Stimulated activated naive CD8-positive, alpha-beta T cell treated with anti-CD3 and anti-CD28 coated beads, Interleukin-15, Interleukin-2, amounts not matched to agents 100 ng/mL and 50 ng/mL, for 24 hours (primary cell): ENCODE measurements around the gene HOXD10.

ENCODE experiments used
- H3K27ac Mint-ChIP-seq: one replicate; pipeline ENCODE4 v1.8.0; 2021; ENCODE audit warnings: mild to moderate bottlenecking, mixed read lengths
- H3K27me3 Mint-ChIP-seq: one replicate; pipeline ENCODE4 v1.8.0; 2021; ENCODE audit warnings: mixed read lengths
- H3K36me3 Mint-ChIP-seq: one replicate; pipeline ENCODE4 v1.8.0; 2021; ENCODE audit warnings: low read depth, mixed read lengths
- H3K4me1 Mint-ChIP-seq: one replicate; pipeline ENCODE4 v1.8.0; 2021; ENCODE audit warnings: low read depth, mixed read lengths
- H3K4me3 Mint-ChIP-seq: one replicate; pipeline ENCODE4 v1.8.0; 2021; ENCODE audit warnings: mild to moderate bottlenecking, mixed read lengths
- H3K9me3 Mint-ChIP-seq: one replicate; pipeline ENCODE4 v1.8.0; 2021; ENCODE audit warnings: mixed read lengths

Gene HOXD10

DNA sequence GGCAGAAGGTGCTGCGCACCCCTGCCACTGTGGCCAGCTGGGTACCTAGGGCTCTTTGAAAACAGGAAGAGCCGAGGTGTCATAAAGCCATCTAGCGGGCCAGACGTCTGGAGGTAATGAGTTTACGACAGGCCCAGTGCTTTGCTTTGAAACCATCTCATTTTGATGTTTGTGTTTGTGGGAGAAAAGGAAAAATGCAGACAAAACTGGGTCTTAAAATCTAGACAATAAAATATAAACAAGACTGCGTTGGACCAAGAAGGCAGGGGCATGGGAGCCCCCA lies 9.1 kb downstream of the HOXD10 start:
- H3K27me3 Mint-ChIP-seq, result peaks cover 71% of the 10 kb centered on the region
- peaks cover under 1% of the 10 kb centered on the region for H3K36me3 Mint-ChIP-seq
- H3K4me1 Mint-ChIP-seq, result peaks cover 24% of the 10 kb centered on the region
- H3K9me3 Mint-ChIP-seq, result no peaks in the 10 kb centered on the region
- H3K4me3 Mint-ChIP-seq, result no peak overlapping the region
- no peak overlapping the region for H3K27ac Mint-ChIP-seq

DNA sequence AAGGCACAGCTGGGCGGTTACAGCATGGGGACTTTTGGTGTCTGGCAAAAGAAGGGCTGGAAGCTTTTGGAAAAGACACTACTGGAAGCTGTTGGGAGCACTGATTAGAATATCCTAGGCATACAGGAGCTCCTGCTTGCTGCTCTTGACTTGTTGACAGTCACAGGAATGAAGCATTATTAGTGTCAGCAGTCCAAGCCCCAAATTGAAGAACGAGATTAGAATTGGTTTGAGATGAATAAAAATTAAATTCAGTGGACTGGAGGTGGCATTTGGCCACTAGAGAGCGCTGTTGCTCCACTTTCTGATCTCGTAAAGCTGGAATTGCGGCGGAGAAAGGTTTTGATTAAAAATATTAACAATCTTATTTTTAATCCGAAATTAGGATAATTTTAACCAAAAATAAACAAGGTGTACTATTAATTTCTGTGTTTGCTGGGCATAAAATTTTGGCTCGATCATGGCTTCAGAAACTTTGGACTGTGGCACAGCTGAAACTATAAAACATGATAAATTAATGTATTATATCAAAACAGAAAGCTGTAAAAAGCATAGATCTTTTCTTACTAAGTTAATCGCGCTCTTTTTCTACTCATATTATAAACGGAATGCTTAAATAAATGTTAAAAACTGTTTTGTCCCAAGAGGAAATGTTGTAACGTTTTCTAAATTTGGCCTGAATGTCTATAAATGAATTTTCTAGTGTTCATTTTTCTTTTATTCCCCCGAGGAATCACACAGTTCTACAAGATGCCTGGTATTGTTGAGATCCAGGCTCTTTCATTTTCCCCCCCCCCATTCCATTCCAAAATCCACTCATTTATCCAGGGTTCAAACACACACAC lies 10.6 kb downstream of the HOXD10 start:
- Mint-ChIP-seq H3K4me3 (no peak overlapping the region), H3K4me1 (peaks cover 36% of the 10 kb centered on the region), H3K9me3 (no peaks in the 10 kb centered on the region), H3K27me3 (peaks cover 76% of the 10 kb centered on the region), H3K36me3 (peaks cover 6% of the 10 kb centered on the region), H3K27ac (no peak overlapping the region)

DNA sequence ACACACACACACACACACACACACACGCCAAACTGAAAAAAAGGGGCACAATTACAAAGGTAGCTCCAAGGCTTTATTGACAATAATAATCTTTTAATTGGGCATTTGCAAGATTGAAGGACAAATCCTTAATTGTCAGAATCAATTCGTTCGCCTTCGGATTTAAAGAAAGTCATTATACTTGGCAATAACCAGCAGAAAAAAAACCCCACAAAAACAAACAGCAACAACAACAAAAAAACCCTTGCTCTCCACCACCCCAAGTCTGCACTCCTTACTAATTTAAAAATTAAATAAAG lies 11.1 kb downstream of the HOXD10 start:
- H3K27ac Mint-ChIP-seq, result no peak overlapping the region
- no peak overlapping the region for H3K4me3 Mint-ChIP-seq
- H3K36me3 Mint-ChIP-seq, result peaks cover 6% of the 10 kb centered on the region
- H3K9me3 Mint-ChIP-seq, result no peaks in the 10 kb centered on the region
- H3K4me1 Mint-ChIP-seq, result peaks cover 40% of the 10 kb centered on the region
- H3K27me3 Mint-ChIP-seq, result peaks cover 82% of the 10 kb centered on the region

DNA sequence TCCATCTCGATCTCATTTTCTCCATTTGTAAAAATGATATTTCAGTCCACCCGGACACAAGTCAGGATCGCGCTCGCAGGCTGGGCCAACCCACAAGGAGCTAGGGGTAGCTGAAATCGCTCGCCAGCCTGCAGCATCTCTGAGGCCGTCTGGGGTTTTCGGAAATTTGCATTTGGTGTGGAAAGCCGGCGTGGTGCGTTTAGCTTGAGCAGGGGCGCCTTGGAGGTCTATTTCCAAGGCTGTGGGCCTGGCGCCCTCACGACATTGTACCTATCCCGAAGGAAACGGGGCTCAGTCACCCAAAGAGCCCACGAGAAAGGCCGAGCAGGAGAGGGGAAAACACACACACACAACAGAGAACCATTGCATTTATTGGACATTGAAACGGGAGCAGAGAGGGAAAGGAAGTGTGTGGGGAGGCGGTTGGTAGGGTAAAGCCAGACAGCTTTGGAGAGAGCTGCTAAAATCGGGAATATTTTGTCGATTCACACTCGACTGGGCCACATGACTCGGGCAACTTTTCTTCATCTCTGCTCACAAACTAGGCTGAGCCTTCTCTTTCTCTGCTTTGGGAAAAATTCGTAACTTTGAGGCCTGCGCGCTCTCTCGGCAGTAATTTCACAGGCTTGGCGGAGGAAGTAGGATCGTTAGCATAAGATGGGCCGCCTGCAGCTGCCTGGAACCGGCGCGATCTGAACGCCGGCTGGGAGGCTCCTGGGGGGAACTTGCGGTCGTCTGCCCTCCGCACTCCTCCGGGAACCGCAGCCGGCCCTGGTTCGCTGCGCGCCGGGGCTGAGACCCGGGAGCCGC lies 11.8 kb downstream of the HOXD10 start:
- H3K27ac Mint-ChIP-seq, result peak overlapping the region; percentile 24
- peaks cover 87% of the 10 kb centered on the region for H3K27me3 Mint-ChIP-seq
- peaks cover 6% of the 10 kb centered on the region for H3K36me3 Mint-ChIP-seq
- H3K4me1 Mint-ChIP-seq, result peaks cover 40% of the 10 kb centered on the region
- no peaks in the 10 kb centered on the region for H3K9me3 Mint-ChIP-seq
- H3K4me3 Mint-ChIP-seq, result peak overlapping the region; percentile 50

DNA sequence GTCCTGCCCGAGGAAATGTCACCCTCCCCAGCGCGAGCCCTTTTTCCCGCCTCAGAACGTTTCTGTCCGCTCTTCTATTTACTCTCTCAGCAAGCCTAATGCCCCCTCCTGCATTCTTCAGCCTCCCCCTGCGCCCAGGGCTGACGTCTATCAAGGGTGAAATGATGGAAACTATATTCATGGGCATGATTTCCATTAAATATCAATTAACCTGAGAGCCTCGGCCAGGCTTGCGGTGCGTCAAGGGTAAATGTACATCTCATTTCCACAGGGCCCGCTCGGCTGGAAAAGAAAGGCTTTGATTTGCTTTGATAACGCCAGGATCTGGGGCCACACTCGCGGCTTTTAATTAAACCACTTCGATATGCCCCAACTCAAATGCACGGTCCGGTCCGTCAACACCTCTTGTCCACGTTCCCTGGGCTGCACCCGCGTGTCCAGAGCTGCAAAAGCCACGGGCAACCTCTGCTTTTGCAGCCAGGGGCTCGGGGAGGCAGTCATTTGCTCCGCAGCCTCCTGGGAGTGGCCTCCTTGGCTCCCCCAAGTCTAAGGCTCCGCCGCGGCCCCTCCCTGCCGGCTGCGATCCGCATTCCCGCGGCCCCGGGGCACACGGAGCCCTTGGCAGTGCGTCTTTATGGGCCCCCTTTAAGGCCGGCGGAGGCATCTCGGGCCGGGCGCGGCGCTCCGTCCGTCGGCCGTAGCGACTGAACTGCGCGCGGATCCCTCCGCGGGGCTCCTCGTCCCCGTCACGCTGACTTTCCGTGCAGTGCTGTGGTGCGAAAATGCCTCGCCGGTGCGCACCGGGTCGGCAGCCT lies 12.6 kb downstream of the HOXD10 start, which contains the start of gene HOXD8:
Gene HOXD8 (plus strand): TSS at position 724 of the 815 bp plus-strand sequence. CDS start 662 bp downstream, outside the sequence.
- peaks cover 6% of the 10 kb centered on the region for H3K36me3 Mint-ChIP-seq
- H3K9me3 Mint-ChIP-seq, result no peaks in the 10 kb centered on the region
- H3K4me1 Mint-ChIP-seq, result peaks cover 34% of the 10 kb centered on the region

DNA sequence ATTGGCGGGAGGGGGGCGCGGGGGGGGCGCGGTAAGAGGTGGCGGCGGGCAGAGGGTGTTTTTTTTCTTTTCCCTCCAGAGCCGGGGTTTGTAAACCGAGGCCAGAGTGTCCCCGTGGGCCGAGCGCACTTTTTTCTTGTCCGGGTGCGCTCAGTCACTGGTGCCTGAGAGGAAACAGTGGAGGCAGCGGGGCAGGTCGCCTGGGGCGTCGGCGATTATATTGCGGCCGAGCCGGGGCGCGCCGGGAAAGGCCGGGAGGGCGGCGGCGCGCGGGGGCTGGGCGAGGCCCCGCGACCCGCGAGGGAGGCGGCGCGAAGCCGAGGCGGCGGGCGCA lies 13.2 kb downstream of the HOXD10 start:
- peaks cover 6% of the 10 kb centered on the region for H3K36me3 Mint-ChIP-seq
- no peak overlapping the region for H3K27ac Mint-ChIP-seq

More for the DNA sequence above, 12.6 kb downstream of the HOXD10 start, which contains the start of gene HOXD8:
- peak within 1 kb of the TSS; percentile 59 for H3K4me3 Mint-ChIP-seq
- H3K27ac Mint-ChIP-seq, result peak within 1 kb of the TSS; percentile 61
- H3K27me3 Mint-ChIP-seq, result peaks cover 87% of the 10 kb centered on the region

DNA sequence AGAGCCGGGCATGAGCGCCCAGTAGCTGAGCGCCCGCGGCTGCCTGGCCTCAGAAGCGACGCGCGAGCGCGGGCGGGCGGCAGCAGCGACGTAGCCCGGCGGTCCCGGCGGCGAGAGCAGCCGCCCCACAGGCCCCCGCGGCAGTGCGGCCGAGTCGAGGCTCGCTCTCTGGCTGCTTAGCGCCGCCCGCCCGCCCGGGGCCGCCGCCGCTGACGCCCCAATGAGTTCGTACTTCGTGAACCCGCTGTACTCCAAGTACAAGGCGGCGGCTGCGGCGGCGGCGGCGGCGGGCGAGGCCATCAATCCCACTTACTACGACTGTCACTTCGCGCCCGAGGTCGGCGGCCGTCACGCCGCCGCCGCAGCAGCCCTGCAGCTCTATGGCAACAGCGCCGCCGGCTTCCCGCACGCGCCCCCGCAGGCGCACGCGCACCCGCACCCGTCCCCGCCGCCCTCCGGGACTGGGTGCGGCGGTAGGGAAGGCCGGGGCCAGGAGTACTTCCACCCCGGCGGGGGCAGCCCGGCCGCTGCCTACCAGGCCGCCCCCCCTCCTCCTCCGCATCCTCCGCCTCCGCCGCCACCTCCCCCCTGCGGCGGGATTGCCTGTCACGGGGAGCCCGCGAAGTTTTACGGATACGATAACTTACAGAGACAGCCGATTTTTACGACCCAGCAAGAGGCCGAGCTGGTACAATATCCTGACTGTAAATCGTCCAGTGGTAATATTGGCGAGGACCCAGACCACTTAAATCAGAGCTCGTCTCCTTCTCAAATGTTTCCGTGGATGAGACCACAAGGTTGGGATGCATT lies 13.8 kb downstream of the HOXD10 start:
- Mint-ChIP-seq H3K9me3 (no peaks in the 10 kb centered on the region), H3K27ac (peak overlapping the region; percentile 75), H3K27me3 (peaks cover 89% of the 10 kb centered on the region), H3K4me1 (peaks cover 34% of the 10 kb centered on the region), H3K36me3 (peaks cover 6% of the 10 kb centered on the region), H3K4me3 (peak overlapping the region; percentile 59)

More for the DNA sequence above, 13.2 kb downstream of the HOXD10 start:
- Mint-ChIP-seq H3K4me1 (peaks cover 34% of the 10 kb centered on the region), H3K4me3 (peak overlapping the region; percentile 30), H3K9me3 (no peaks in the 10 kb centered on the region), H3K27me3 (peaks cover 87% of the 10 kb centered on the region)

DNA sequence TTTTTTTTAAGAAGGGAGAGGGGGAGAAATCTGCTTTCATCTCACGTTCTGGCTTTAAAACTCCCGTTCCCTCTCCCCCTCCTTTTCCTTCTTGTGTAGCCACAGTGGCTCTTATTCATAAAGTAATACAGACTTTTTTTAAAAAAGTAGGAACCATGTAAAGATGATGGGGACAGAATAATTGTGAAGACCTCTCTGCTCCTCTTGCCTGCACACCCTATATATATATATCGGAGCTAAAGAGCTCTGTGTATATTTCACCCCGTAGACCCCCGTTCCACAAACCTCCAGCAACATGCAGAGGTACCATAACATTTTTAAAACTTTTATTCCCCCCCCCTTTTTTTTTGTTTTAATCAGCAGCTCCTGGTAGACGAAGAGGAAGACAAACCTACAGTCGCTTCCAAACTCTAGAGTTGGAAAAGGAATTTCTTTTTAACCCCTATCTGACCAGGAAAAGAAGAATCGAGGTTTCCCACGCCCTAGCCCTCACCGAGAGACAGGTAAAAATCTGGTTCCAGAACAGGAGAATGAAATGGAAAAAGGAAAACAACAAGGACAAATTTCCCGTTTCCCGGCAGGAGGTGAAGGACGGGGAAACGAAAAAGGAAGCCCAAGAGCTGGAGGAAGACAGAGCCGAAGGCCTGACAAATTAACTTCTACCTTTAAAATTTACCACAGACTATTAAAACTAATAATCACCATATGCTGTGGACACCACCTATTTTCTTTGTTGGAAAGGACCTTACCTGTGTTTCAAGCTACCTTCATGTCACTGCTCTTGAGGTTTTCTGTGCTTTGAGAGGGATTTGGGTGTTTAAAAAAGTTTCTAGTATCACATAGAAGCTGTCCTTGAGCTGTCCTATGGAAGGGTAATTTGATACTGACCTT lies 14.6 kb downstream of the HOXD10 start:
- Mint-ChIP-seq H3K27ac (peak overlapping the region; percentile 75), H3K9me3 (no peaks in the 10 kb centered on the region), H3K36me3 (peaks cover 6% of the 10 kb centered on the region), H3K27me3 (peaks cover 89% of the 10 kb centered on the region), H3K4me3 (peak overlapping the region; percentile 59), H3K4me1 (peaks cover 40% of the 10 kb centered on the region)

DNA sequence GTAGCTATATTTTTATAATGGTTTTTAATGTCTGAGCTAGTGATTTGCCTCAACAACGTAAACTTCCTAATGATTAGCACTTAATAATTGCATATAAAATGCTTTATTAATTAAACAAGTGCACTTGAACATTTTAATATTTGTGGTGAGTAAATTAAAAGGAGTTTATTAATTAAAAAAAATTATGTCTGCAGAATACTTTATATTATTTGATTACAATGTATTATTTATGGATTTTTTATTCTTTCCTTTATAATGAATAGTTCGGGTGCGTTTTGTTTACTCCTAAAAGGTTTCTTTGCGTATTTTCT lies 15.2 kb downstream of the HOXD10 start:
- Mint-ChIP-seq H3K9me3 (no peaks in the 10 kb centered on the region), H3K4me1 (peaks cover 40% of the 10 kb centered on the region), H3K27ac (no peak overlapping the region), H3K27me3 (peaks cover 84% of the 10 kb centered on the region), H3K4me3 (peak overlapping the region; percentile 80), H3K36me3 (peaks cover 6% of the 10 kb centered on the region)

DNA sequence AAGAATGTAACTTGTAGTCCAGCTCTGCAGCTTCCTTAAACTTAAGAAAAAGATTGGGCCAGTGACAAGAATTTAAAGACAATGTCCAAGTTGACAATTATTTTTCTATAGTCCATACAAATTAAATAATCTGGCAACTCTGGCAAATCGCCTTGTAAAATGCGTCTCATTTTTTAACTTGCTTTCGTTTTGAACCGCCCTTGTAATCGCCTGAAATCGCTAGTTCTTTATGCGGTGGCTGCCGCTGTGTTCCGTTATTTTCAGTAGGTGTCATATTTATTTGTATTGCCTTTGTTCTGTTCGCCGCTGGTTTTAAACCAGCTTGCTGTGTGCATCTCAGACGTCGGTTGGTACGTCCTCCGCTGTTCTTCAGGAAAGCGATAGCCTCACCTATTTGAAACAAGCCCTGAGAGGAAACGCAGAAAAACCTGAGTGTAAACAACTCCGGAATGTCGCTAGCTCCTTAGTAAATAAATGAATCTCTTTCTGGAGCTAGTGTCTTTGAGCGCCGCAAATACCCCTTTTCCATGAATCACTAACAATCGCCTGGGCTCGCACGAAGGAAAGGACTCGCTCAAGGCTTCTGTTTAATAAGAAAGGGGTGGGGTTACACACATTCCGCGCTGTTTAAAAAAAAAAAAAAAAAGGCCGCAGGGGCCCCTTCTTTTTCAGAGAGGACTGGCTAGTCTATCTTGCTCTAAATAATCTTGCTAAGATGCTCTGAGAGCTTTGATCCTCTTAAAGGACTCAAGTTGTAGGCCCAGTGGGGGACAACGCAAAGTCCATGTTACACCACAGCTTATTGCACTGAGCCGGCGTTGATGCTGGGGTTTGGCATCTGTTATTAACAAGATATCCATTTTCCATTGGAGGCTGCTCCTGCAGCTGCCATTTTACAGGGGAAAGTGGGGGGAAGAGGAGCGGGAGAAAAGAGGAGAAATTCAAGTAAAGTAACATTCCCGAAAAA lies 15.9 kb downstream of the HOXD10 start:
- Mint-ChIP-seq H3K9me3 (no peaks in the 10 kb centered on the region), H3K4me3 (peak overlapping the region; percentile 80), H3K4me1 (peaks cover 42% of the 10 kb centered on the region), H3K36me3 (peaks cover 6% of the 10 kb centered on the region), H3K27me3 (peaks cover 84% of the 10 kb centered on the region), H3K27ac (peak overlapping the region; percentile 42)

DNA sequence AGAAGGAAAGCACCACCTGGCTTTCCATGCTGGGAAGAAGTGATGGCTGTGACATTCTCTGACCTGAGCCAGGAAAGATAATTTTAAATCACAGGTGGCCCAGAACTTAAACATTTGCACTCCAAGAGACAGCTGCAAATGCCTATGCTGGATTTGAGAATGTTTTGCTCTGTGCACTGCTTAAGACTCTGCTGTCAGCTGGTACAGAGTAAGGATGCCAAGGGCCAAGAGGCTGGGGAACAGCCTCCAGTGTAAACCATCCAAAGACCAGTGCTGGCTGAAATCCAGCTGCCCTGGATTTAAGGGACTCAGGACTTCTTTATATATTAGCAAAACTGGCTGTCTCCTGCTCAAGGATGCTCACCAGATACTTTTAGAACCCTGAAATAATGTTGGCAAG lies 16.8 kb downstream of the HOXD10 start:
- no peaks in the 10 kb centered on the region for H3K9me3 Mint-ChIP-seq
- H3K27me3 Mint-ChIP-seq, result peaks cover 84% of the 10 kb centered on the region
- H3K4me1 Mint-ChIP-seq, result peaks cover 40% of the 10 kb centered on the region
- H3K27ac Mint-ChIP-seq, result no peak overlapping the region
- peaks cover 7% of the 10 kb centered on the region for H3K36me3 Mint-ChIP-seq
- no peak overlapping the region for H3K4me3 Mint-ChIP-seq

DNA sequence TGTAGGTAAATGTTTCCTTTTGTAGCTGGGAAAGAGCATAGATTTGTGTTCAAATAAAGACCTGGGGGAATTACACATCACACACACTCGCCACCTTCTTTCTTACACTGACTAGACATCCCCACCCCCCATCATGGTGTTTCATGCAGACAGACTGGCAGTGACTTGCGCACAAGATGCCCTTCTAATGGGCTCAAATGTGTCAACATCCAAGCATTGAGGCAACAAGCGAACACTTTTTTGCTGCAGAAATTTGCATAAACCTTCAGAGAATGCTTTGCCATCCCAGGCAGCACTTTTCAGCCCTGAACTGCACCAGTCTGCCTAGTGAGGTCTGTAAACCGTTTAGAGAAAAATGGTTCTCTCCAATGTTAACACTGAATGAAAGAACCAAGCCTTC lies 17.5 kb downstream of the HOXD10 start:
- Mint-ChIP-seq H3K36me3 (peaks cover 10% of the 10 kb centered on the region), H3K27me3 (peaks cover 84% of the 10 kb centered on the region), H3K4me1 (peaks cover 36% of the 10 kb centered on the region), H3K9me3 (no peaks in the 10 kb centered on the region), H3K27ac (no peak overlapping the region), H3K4me3 (no peak overlapping the region)

DNA sequence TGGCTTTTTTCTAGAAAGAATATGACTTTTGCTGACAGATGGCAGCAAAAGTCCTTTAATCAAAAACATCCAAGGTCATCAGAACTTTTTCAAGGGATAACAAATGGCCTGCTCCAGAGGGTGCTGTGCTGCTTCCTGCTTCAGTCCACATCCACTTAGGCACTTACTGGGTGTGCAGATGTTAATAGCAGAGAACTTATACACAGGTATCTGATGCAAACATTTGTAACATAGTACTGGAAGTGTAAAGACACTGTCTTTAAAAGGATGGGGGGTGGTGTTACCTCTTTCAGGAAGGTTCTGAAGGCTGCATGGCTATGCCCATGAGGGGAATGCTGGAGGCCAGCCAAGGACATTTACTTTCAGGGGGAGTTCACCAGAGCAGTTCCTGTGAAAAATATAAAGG lies 18.5 kb downstream of the HOXD10 start:
- no peak overlapping the region for H3K27ac Mint-ChIP-seq
- peaks cover 90% of the 10 kb centered on the region for H3K27me3 Mint-ChIP-seq
- H3K4me3 Mint-ChIP-seq, result no peak overlapping the region
- H3K4me1 Mint-ChIP-seq, result peaks cover 38% of the 10 kb centered on the region
- no peaks in the 10 kb centered on the region for H3K9me3 Mint-ChIP-seq
- H3K36me3 Mint-ChIP-seq, result peaks cover 10% of the 10 kb centered on the region
